WTC11 (cell line): Measurements from ENCODE around the gene LORICRIN. TPM values are rescaled to one million over a fixed set of nuclear protein-coding genes. Genes with fewer than 3 reads are reported as not detected.
"Not testable (repeated sequence)": the region's sequence is repeated elsewhere in the genome, so short reads cannot be mapped to it uniquely, and the experiment has no call there.

ENCODE experiments used
- ATAC-seq: fragments of 200-7000 bp; cut with Tn5 transposase; 2 replicates; pipeline ENCODE4 v1.10.0; 2021; ENCODE audit warnings: mild to moderate bottlenecking, moderate library complexity
- CTCF ChIA-PET: fragments of 300-600 bp; sonication (Branson Sonifier 250); formaldehyde crosslinking; loops from one replicate; lab custom pipeline; 2021; ENCODE audit warnings: antibody characterized with exemption; lab: Charles Lee
- POLR2A ChIA-PET: fragments of 350-600 bp; sonication (Branson Sonifier 250); formaldehyde crosslinking; loops from one replicate; lab custom pipeline; 2021; ENCODE audit warnings: antibody characterized with exemption; lab: Charles Lee
- DNase-seq: peaks from one replicate; pipeline ENCODE4 v3.0.0; 2021; ENCODE audit warnings: low spot score
- H3K27ac Mint-ChIP-seq: 2 replicates; pipeline ENCODE4 v1.8.0; 2021; ENCODE audit warnings: mixed read lengths
- H3K27me3 Mint-ChIP-seq: 2 replicates; pipeline ENCODE4 v1.8.0; 2021; ENCODE audit warnings: low read depth, mild to moderate bottlenecking, moderate library complexity, mixed read lengths
- H3K36me3 Mint-ChIP-seq: 2 replicates; pipeline ENCODE4 v1.8.0; 2021; ENCODE audit warnings: mixed read lengths
- H3K4me1 Mint-ChIP-seq: 2 replicates; pipeline ENCODE4 v1.8.0; 2022; ENCODE audit warnings: mixed read lengths
- H3K4me3 Mint-ChIP-seq: 2 replicates; pipeline ENCODE4 v1.8.0; 2021; ENCODE audit warnings: mild to moderate bottlenecking, moderate library complexity, mixed read lengths
- H3K9me3 Mint-ChIP-seq: 2 replicates; pipeline ENCODE4 v1.8.0; 2021; ENCODE audit warnings: mixed read lengths
- EMX1 ChIP-seq: fragments of 250-450 bp; sonication (Bioruptor Pico); IDR thresholded peaks from 2 replicates; pipeline ENCODE4 v1.8.0; 2021; ENCODE audit warnings: mild to moderate bottlenecking
- ETV6 ChIP-seq: sonication (generic); formaldehyde crosslinking; IDR thresholded peaks from 2 replicates; pipeline ENCODE4 v1.8.1; 2022; ENCODE audit warnings: mild to moderate bottlenecking, missing genetic modification reagents
- GTF2I ChIP-seq: fragments of 250-450 bp; sonication (Bioruptor Pico); conservative IDR thresholded peaks from 2 replicates; pipeline ENCODE4 v1.4.0; 2021; ENCODE audit warnings: mild to moderate bottlenecking
- NR1H2 ChIP-seq: sonication (generic); formaldehyde crosslinking; IDR thresholded peaks from 2 replicates; pipeline ENCODE4 v1.9.0; 2021; ENCODE audit warnings: mild to moderate bottlenecking, moderate library complexity, missing genetic modification reagents
- NR3C1 ChIP-seq: sonication (generic); formaldehyde crosslinking; conservative IDR thresholded peaks from 2 replicates; pipeline ENCODE4 v1.8.1; 2023; ENCODE audit warnings: low read depth, mild to moderate bottlenecking, missing genetic modification reagents
- OVOL2 ChIP-seq: fragments of 250-450 bp; sonication (Bioruptor Pico); IDR thresholded peaks from 2 replicates; pipeline ENCODE4 v1.9.0; 2021; ENCODE audit warnings: mild to moderate bottlenecking, borderline replicate concordance
- SMAD3 ChIP-seq: sonication (generic); formaldehyde crosslinking; IDR thresholded peaks from 2 replicates; pipeline ENCODE4 v1.8.0; 2022; ENCODE audit warnings: missing genetic modification reagents, mild to moderate bottlenecking, borderline replicate concordance
- SOX15 ChIP-seq: fragments of 250-450 bp; sonication (Bioruptor Pico); IDR thresholded peaks from 2 replicates; pipeline ENCODE4 v1.9.0; 2021; ENCODE audit warnings: mild to moderate bottlenecking
- SP1 ChIP-seq: sonication (generic); formaldehyde crosslinking; conservative IDR thresholded peaks from 2 replicates; pipeline ENCODE4 v1.8.1; 2022; ENCODE audit warnings: missing genetic modification reagents
- ZNF121 ChIP-seq: sonication (generic); formaldehyde crosslinking; IDR thresholded peaks from 2 replicates; pipeline ENCODE4 v1.8.0; 2023; ENCODE audit warnings: missing genetic modification reagents
- ZNF232 ChIP-seq: sonication (generic); formaldehyde crosslinking; IDR thresholded peaks from 2 replicates; pipeline ENCODE4 v1.8.0; 2022; ENCODE audit warnings: mild to moderate bottlenecking, missing genetic modification reagents
- ZNF263 ChIP-seq: sonication (generic); formaldehyde crosslinking; IDR thresholded peaks from 2 replicates; pipeline ENCODE4 v1.8.1; 2022; ENCODE audit warnings: low read depth, mild to moderate bottlenecking, moderate library complexity, missing genetic modification reagents
- total RNA-seq: library from RNA; stranded (reverse); gene quantifications from 3 replicates; pipeline ENCODE4 v1.2.3, GENCODE V29; 2021
- TF ChIP-seq, protein P1 (sequence below): sonication (generic); formaldehyde crosslinking; IDR thresholded peaks from 2 replicates; pipeline ENCODE4 v1.8.1; 2022; ENCODE audit warnings: mild to moderate bottlenecking, moderate library complexity, missing genetic modification reagents
- TF ChIP-seq, protein P2 (sequence below): sonication (generic); formaldehyde crosslinking; IDR thresholded peaks from 2 replicates; pipeline ENCODE4 v1.8.1; 2022; ENCODE audit warnings: missing genetic modification reagents, borderline replicate concordance
- TF ChIP-seq, protein P3 (sequence below): sonication (generic); formaldehyde crosslinking; IDR thresholded peaks from 2 replicates; pipeline ENCODE4 v1.8.0; 2022; ENCODE audit warnings: missing genetic modification reagents
- TF ChIP-seq, protein P4 (sequence below): fragments of 200-600 bp; IDR thresholded peaks from 2 replicates; pipeline ENCODE4 v1.8.0; 2022; ENCODE audit warnings: antibody characterized with exemption

LORICRIN gene
- total RNA-seq, 1 experiment from 2014 or later: not detected

DNA sequence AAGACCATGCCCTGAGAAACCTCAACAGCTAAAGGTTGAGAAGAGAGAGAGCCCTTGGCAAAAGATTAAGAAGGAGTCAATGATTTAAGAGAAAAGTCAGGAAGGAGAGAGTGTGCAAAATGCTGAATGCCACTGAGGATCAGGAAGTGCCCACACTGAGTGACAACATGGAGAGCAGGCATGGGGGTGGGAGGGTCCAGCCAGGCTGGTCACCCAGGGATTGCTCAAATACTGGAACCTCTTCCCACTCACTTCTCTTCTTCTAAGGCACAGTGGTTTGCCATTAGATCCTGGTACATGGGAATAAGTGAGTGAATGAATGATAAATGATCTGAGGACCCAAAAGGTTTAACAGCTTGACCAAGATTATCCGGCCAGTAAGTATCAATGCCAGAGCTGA lies 31.0 kb upstream of the LORICRIN start:
- DNase-seq (no peak), ATAC-seq (no peak)
- TF ChIP-seq, protein P1, sequence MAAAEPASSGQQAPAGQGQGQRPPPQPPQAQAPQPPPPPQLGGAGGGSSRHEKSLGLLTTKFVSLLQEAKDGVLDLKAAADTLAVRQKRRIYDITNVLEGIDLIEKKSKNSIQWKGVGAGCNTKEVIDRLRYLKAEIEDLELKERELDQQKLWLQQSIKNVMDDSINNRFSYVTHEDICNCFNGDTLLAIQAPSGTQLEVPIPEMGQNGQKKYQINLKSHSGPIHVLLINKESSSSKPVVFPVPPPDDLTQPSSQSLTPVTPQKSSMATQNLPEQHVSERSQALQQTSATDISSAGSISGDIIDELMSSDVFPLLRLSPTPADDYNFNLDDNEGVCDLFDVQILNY (CRISPR knock-in tag): no peak
- no peak for TF ChIP-seq SP1 (CRISPR knock-in tag)
- TF ChIP-seq ZNF121 (CRISPR knock-in tag): no peak
- TF ChIP-seq, protein P2, sequence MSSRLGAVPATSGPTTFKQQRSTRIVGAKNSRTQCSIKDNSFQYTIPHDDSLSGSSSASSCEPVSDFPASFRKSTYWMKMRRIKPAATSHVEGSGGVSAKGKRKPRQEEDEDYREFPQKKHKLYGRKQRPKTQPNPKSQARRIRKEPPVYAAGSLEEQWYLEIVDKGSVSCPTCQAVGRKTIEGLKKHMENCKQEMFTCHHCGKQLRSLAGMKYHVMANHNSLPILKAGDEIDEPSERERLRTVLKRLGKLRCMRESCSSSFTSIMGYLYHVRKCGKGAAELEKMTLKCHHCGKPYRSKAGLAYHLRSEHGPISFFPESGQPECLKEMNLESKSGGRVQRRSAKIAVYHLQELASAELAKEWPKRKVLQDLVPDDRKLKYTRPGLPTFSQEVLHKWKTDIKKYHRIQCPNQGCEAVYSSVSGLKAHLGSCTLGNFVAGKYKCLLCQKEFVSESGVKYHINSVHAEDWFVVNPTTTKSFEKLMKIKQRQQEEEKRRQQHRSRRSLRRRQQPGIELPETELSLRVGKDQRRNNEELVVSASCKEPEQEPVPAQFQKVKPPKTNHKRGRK (CRISPR knock-in tag): no peak
- no peak for TF ChIP-seq SOX15
- TF ChIP-seq ZNF263 (CRISPR knock-in tag): no peak
- TF ChIP-seq, protein P3, sequence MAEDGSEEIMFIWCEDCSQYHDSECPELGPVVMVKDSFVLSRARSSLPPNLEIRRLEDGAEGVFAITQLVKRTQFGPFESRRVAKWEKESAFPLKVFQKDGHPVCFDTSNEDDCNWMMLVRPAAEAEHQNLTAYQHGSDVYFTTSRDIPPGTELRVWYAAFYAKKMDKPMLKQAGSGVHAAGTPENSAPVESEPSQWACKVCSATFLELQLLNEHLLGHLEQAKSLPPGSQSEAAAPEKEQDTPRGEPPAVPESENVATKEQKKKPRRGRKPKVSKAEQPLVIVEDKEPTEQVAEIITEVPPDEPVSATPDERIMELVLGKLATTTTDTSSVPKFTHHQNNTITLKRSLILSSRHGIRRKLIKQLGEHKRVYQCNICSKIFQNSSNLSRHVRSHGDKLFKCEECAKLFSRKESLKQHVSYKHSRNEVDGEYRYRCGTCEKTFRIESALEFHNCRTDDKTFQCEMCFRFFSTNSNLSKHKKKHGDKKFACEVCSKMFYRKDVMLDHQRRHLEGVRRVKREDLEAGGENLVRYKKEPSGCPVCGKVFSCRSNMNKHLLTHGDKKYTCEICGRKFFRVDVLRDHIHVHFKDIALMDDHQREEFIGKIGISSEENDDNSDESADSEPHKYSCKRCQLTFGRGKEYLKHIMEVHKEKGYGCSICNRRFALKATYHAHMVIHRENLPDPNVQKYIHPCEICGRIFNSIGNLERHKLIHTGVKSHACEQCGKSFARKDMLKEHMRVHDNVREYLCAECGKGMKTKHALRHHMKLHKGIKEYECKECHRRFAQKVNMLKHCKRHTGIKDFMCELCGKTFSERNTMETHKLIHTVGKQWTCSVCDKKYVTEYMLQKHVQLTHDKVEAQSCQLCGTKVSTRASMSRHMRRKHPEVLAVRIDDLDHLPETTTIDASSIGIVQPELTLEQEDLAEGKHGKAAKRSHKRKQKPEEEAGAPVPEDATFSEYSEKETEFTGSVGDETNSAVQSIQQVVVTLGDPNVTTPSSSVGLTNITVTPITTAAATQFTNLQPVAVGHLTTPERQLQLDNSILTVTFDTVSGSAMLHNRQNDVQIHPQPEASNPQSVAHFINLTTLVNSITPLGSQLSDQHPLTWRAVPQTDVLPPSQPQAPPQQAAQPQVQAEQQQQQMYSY: no peak
- TF ChIP-seq NR3C1 (CRISPR knock-in tag): no peak
- ChIA-PET CTCF (interaction anchor here (0.6 to 4.1 kb wide), 9 partner anchors 18 to 358 kb away, joined by 3 to 23 read pairs (median 5); partner anchors contain the start of gene SMCP), POLR2A (no interaction called here)
- Mint-ChIP-seq H3K4me1 (no peaks in the 10 kb centered on the region), H3K9me3 (no peaks in the 10 kb centered on the region), H3K27ac (no peak overlapping the region), H3K27me3 (peaks cover 3% of the 10 kb centered on the region; the same call in 1 of the 2 replicates), H3K4me3 (no peak overlapping the region), H3K36me3 (no peaks in the 10 kb centered on the region)

DNA sequence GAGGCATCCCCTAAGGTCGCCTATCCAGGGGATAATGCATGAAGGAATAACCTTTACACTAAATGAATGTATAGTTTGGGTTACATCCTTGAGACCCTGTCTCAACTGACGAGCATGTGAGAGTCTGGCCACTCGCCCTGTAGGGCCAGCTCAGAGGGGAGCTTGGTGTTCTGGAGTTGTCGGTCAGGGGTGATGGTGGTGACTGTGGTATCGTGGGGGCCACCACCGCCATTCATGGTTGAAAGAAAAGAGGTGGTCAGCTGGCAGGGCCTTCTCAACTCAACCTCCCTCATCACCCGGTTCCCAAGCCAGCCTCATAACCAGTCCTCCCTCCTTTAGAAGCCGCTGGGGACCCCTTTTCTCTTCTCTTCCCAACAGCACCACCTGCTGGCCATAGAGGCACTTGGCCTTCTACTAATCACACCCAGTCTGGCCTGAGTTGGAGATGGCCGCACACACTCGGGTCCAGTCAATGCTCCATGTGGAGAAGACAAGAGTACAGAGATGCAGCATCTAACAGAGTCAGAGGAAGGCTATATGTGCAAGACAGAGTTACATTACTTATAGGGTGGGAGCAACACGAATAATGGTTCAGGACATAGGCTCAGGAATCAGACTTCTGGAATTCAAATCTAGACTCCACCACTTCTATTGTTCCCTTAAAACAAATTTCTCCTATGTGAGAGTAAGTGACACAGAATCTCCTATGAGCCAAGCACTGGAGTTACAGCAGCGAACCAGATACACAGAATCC lies 30.2 kb upstream of the LORICRIN start:
- H3K27ac Mint-ChIP-seq, POLR2A ChIA-PET, H3K9me3 Mint-ChIP-seq, H3K36me3 Mint-ChIP-seq, H3K4me3 Mint-ChIP-seq, H3K4me1 Mint-ChIP-seq, H3K27me3 Mint-ChIP-seq: not testable (repeated sequence)
- TF ChIP-seq, protein P4, sequence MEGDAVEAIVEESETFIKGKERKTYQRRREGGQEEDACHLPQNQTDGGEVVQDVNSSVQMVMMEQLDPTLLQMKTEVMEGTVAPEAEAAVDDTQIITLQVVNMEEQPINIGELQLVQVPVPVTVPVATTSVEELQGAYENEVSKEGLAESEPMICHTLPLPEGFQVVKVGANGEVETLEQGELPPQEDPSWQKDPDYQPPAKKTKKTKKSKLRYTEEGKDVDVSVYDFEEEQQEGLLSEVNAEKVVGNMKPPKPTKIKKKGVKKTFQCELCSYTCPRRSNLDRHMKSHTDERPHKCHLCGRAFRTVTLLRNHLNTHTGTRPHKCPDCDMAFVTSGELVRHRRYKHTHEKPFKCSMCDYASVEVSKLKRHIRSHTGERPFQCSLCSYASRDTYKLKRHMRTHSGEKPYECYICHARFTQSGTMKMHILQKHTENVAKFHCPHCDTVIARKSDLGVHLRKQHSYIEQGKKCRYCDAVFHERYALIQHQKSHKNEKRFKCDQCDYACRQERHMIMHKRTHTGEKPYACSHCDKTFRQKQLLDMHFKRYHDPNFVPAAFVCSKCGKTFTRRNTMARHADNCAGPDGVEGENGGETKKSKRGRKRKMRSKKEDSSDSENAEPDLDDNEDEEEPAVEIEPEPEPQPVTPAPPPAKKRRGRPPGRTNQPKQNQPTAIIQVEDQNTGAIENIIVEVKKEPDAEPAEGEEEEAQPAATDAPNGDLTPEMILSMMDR: peak; percentile 52; the same call in 1 of the 2 replicates
- peak; percentile 79 for DNase-seq
- CTCF ChIA-PET: interaction anchor here (0.6 to 4.1 kb wide), 10 partner anchors 17 to 358 kb away, joined by 3 to 23 read pairs (median 5); partner anchors contain the start of gene SMCP
- ATAC-seq: peak; percentile 98

DNA sequence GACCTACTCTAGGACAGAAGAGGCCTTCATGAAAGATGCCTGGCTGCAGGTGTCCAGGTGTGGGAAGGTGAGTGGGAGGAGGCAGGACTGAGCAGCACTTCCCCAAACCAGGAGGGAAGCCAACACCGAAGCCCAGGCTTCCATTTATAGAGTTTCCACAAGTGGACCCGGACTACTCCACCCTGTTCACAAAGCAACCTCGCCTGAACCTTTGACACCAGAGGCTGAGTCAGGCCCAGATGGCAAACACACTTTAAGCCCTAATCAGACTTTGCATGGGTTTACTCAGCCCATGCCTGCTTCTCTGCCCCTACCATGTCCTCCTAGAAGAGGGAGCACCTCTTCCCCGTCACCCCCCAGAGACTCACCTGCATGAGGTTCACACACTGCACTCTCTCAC lies 28.1 kb upstream of the LORICRIN start:
- H3K36me3 Mint-ChIP-seq: no peaks in the 10 kb centered on the region
- no peak for TF ChIP-seq OVOL2 (CRISPR knock-in tag)
- no peak for TF ChIP-seq GTF2I (CRISPR knock-in tag)
- no peak for TF ChIP-seq ETV6
- TF ChIP-seq EMX1: no peak
- TF ChIP-seq SMAD3: no peak
- TF ChIP-seq ZNF232 (CRISPR knock-in tag): no peak
- TF ChIP-seq NR1H2: no peak
- H3K4me3 Mint-ChIP-seq: no peak overlapping the region
- POLR2A ChIA-PET: no interaction called here
- DNase-seq (no peak), ATAC-seq (no peak)
- H3K27me3 Mint-ChIP-seq: peaks cover 3% of the 10 kb centered on the region; the same call in 1 of the 2 replicates
- no peaks in the 10 kb centered on the region for H3K4me1 Mint-ChIP-seq
- CTCF ChIA-PET: interaction anchor here (1.7 kb wide), 1 partner anchor 39 kb away, joined by 4 read pairs; no protein-coding TSS in a partner anchor
- H3K9me3 Mint-ChIP-seq: no peaks in the 10 kb centered on the region
- H3K27ac Mint-ChIP-seq: no peak overlapping the region
